Measurements from ENCODE around the gene MRPS24.
"Not testable (repeated sequence)": the region's sequence is repeated elsewhere in the genome, so short reads cannot be mapped to it uniquely, and the experiment has no call there.

The MRPS24 gene

GRCh38 chr7:43869006-43869866, at the start of gene MRPS24:
Gene MRPS24, minus strand, starts transcription at chr7:43869517. Its CDS starts 22 bp downstream, at chr7:43869495.
- DNase-seq (ENCODE audit: low spot score) = peak; percentile 97

- DNase-seq (ENCODE audit: low spot score) = no peak
Observed at GRCh38 chr7:43915907-43916306, 46.6 kb upstream of the MRPS24 start.

- DNase-seq (ENCODE audit: low spot score) = no peak
Observed at GRCh38 chr7:43914795-43915194, 45.5 kb upstream of the MRPS24 start.

DNA sequence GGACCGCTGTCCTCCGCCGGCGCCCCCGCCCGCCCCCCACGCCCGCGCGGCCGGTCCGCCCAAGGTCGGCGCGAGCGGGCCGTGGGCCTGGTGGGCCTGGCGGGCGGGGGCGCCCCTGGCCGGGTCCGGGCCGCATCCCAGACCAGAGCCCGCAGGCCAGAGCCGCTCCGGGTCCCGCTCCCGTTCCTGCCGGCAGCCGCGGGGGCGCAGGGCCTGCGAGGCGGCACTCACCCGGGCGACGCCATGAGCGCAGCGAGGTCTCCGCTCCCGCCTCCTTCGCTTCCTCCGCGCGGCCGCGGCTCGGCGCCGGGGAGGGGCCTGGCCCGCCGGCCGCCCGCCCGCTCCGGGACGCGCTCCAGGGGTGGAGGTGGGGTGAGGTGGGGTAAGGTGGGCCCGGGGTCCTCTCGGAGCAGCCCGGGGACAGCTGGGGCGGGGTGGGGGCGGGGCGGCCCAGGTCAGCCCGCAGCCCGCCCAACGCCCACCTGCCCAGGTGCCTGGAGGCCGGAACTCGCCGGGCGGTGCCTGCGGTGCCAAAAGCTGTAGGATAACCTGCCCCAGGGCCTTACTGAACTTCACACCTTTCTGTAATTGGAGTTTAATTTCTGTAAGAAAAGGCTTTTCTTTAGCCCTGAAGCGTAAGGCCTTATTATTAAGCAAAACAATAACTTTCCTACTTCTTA, 37.2 kb upstream of the MRPS24 start, which contains the start of gene URGCP:
Gene URGCP (minus strand): TSS at position 266 of the 680 bp plus-strand sequence. CDS start 21 bp downstream, at position 245.
- peak; percentile 76 for DNase-seq (ENCODE audit: low spot score)

DNA sequence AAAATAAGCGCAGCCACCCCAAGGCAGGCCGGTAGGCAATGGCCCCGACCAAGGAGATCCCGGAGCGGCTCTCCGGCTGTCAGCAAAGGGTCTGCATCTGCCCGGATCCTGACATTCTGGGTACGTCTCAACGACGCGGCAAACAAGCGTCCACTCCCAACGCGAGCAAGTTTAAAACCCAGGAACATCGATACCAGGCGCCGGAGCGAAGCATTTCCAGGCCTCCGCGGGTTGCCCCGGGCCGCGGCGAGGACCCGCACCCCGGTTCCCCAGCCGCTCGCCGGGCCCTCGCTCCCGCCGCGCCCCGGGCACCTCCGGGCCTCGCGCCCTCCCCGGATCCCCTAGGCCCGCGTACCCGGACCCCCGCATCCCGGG, 36.6 kb upstream of the MRPS24 start:
- peak; percentile 74 for DNase-seq (ENCODE audit: low spot score)

DNA sequence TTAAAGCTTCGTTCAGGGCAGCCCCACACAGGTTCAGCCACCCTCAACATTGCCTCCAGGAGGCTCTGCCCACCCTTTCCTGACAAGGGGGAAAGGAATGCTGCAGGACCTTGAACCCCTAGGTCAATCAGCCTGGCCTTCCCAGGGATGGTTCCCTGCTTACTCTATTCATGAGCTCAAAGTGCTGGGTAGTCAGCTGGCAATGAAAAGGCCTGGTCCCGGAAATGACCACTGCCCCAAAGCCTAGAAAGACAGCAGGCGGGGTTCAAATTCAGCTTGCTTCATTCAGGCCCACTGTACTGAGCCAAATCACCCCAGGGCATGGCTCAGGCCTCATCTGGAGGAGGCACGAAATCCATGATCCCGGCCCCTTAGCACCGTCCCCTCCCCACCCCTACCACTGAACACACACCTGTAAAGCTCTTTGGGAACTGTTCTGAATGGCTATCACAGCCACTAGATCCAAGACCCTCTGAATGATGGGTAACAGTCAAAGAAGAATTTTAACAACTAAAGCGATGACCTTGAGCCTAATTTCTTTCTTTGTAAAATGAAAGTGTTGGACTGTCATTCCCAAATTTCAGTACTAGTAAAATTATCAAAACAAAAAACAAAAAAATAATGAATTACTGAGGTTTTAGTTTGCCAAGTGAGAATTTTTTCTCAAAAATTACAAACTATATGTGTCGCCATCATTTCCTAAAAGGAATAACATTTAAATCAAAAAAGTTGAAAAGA, 36.1 kb upstream of the MRPS24 start:
- no peak for DNase-seq (ENCODE audit: low spot score)

DNA sequence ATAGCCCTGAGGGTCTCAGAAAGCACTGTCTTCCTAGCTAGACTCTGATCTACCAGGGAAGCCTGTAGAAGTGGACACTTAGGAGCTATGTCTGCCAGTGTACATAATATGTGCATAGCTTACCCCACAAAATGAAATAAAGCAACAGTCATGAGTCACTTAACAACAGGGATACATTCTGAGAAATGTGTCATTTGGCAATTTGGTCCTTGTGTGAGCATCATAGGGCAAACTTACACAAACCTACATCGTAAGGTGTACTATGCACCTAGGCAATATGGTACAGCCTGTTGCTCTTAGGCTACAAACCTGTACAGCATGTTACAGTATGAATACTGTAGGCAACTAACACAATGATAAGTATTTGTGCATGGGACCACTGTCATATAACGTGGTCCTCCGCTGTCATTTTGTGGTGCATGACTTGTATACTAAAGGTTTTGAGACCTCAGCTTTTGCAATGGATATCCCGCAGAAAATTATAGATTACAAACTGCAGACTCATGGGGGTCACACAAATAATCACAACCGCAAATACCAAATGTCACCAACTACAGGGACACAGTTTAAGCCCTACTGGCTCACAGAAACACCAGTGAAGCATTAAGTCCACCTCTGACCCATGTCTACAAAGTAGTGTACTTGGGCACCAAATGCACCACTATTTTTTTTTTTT, 35.4 kb upstream of the MRPS24 start:
- DNase-seq (ENCODE audit: low spot score) = no peak

GRCh38 chr7:43902542-43903054, 33.3 kb upstream of the MRPS24 start:
- DNase-seq (ENCODE audit: low spot score) = no peak

- not testable (repeated sequence) for DNase-seq (ENCODE audit: low spot score)
Observed at GRCh38 chr7:43898571-43898970, 29.3 kb upstream of the MRPS24 start.

GRCh38 chr7:43895847-43896415, 26.6 kb upstream of the MRPS24 start:
- no peak for DNase-seq (ENCODE audit: low spot score)

GRCh38 chr7:43891069-43891955, 22.0 kb upstream of the MRPS24 start:
- DNase-seq (ENCODE audit: low spot score) = no peak

DNA sequence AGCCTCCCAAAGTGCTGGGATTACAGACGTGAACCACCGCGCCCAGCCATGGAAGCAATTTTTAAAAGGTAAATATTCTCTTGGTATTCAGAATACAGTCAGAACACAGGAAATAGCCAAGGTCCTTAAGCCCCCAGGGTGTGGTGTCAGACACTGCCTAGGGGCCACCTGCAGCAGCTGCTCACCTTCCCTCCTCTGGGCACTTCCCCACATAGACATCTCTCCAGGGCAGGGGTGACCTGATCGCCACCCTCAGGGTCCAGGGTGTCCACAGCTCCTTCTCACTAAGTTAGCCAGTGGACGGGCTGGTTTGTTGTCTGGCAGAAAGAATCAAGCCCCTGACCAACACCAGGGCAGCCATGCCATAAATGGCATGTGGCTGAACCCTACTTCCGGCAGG, 21.2 kb upstream of the MRPS24 start:
- no peak for DNase-seq (ENCODE audit: low spot score)

DNA sequence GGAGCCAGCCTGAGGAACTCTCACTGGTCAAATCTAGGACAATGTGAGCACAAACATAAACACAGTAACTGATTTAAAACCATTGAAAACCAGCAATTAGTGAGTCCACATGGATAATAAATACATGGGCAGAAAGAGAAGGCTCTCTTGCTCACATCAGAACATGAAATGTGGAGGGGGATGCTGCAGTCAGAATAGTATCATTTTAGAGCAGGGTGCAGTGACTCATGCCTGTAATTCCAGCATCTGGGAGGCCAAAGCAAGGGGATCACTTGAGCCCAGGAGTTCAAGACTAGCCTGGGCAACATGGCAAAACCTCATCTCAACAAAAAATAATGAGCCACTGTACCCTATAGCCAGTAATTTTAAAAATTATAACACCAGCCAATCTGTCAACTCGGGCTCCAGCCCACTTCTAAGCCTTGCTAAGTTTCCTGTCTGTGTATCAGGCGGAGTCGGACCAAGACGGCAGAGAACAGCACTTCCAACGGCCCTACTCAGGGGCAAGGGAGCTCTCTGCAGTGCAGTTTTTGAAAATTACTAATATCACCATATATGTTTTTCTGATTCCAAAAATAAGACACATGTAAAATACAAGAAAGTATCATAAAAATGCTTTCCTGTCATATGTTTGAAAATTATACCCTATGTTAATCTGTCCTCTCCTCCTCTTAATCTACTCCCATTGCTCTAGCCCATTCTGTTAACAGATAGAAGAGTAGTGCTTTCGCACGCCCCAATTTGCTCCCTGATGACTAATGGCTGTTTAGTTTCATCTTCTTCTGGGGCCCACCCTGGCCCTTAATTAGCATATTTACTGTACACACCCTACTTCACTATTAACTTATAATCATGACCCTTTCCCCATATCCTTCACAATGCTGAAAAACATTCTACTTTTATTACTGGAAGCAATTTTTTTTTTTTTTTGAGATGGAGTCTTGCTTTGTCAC, 20.0 kb upstream of the MRPS24 start:
- DNase-seq (ENCODE audit: low spot score) = no peak

DNA sequence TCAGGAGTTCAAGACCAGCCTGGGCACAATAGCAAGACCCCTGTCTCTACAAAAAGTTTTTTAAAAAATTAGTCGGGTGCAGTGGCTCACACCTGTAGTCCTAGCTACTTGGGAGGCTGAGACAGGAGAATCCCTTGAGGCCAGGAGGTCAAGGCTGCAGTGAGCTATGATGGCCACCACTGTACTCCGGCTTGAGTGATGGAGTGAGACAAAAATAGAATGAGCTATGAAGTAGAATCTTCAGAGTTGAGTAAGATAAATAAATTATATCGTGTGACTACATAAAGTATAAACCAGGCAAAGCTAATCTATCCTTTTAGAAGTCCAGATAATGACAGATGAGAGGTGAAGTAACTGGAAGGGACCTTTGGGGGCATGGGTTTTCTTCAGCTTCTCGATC, 15.3 kb upstream of the MRPS24 start:
- no peak for DNase-seq (ENCODE audit: low spot score)

DNA sequence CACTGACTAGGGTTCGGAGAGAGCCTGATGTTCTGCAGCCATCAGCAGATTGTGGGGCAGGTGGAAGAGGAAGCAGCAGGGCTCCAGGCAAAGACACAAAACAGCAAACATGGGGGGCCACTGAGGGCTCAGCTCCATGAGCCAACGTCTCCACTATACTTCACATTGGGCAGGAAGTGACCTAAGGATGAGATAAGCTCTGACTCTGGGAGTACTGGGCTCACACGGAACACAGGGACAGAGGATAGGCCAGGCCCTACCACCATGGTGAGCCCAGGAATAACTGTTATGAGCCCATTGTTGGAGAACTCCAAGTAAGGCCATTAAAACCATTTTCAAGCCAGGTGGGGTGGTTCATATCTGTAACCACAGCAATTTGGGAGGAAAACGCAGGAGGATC, 14.9 kb upstream of the MRPS24 start:
- no peak for DNase-seq (ENCODE audit: low spot score)

DNA sequence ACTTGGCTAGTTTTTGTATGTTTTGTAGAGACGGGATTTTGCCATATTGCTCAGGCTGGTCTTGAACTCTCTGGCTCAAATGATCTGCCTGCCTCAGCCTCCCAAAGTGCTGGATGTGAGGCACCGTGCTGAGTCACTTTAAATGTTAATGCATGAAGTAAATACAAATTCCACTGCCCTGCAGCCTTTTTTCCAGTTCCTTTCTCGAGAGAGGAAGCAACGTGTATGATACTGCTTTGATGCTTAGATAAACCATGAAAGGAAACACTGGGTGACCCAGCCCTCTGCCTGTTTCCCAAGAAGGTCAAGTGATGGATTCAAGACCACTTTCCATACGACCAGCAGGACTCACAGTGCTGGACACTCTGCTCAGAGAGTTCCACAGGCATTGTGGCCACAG, 11.3 kb upstream of the MRPS24 start:
- DNase-seq (ENCODE audit: low spot score) = no peak

- no peak for DNase-seq (ENCODE audit: low spot score)
Observed at GRCh38 chr7:43879477-43879876, 10.2 kb upstream of the MRPS24 start.

DNA sequence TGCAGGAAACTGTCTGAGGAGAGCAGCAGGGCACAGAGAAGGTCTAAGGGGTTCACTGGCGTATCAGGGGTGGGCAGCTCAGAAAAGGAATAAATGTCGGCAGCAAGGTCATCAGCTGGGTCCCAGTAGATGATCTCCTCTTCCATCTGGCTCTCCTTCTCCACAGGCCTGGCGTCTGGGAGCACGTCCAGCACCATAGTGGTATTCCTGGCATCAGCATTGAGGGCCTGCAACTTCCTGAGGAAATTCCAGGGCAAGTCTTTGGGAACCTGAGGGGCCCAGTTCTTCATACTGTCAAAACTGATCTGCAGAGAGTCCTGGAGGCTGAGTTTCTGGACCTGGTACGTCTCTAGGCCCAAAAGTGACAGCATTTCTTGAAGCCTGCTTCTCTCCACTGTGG, 9.6 kb upstream of the MRPS24 start:
- DNase-seq (ENCODE audit: low spot score) = no peak
